Mucosa of descending colon (tissue), 3 donors: ENCODE data around the gene FAF1. TPM values are rescaled to one million over a fixed set of nuclear protein-coding genes. Genes with fewer than 3 reads are reported as not detected.

Experiments used
- ATAC-seq: fragments of 200-7000 bp; cut with Tn5 transposase; one replicate; pipeline ENCODE4 v1.9.1; 2020; ENCODE audit warnings: mild to moderate bottlenecking, moderate library complexity
- DNase-seq, 3 donors: peaks; one replicate each; pipeline ENCODE4 v3.0.0-alpha.2; 2020
- H3K36me3 ChIP-seq: fragments of 200-600 bp; one replicate; pipeline ENCODE4 v1.8.0; 2021; ENCODE audit warnings: low read depth, mild to moderate bottlenecking
- H3K4me1 ChIP-seq: fragments of 200-600 bp; one replicate; pipeline ENCODE4 v1.8.0; 2021; ENCODE audit warnings: low read depth, mild to moderate bottlenecking
- H3K4me3 ChIP-seq: fragments of 200-600 bp; one replicate; pipeline ENCODE4 v1.8.0; 2021; ENCODE audit warnings: mild to moderate bottlenecking
- H3K9me3 ChIP-seq: fragments of 200-600 bp; one replicate; pipeline ENCODE4 v1.8.0; 2021; ENCODE audit warnings: mild to moderate bottlenecking
- intact Hi-C, 2 donors: fragments of 100-400 bp; cut with DNase I in 1 of 2; cut with micrococcal nuclease in 1 of 2; formaldehyde crosslinking; loops; one replicate each; pipeline versions ENCODE4 v1.11.0 to v1.11.1; 2022; cut with DNase I, micrococcal nuclease
- total RNA-seq, 3 donors: library from RNA; stranded (reverse); fragmentation: NEBNext Ultra II Directional in 2 of 3; extraction: Animal tissue kit (Norgen Biotek cat#: 25700) in 2 of 3; gene quantifications; one replicate each; pipeline versions ENCODE4 v1.2.1 to v1.2.4, GENCODE V29; 2021 to 2023
- TF ChIP-seq, protein P1 (sequence below): fragments of 200-600 bp; IDR thresholded peaks from one replicate; pipeline ENCODE4 v1.8.0; 2022; ENCODE audit warnings: antibody characterized with exemption, mild to moderate bottlenecking
- donor health status: DM: no; HTN: no; CAD: no; lungs with moderate emphysema.
- donor health status: DM: no; HTN: no; CAD: no.
- donor health status: DM: no; HTN: yes; CAD: no.

The FAF1 gene
- total RNA-seq, 3 donors from 2014 or later: 48.6 to 70.9 (median 57.7) TPM

DNA sequence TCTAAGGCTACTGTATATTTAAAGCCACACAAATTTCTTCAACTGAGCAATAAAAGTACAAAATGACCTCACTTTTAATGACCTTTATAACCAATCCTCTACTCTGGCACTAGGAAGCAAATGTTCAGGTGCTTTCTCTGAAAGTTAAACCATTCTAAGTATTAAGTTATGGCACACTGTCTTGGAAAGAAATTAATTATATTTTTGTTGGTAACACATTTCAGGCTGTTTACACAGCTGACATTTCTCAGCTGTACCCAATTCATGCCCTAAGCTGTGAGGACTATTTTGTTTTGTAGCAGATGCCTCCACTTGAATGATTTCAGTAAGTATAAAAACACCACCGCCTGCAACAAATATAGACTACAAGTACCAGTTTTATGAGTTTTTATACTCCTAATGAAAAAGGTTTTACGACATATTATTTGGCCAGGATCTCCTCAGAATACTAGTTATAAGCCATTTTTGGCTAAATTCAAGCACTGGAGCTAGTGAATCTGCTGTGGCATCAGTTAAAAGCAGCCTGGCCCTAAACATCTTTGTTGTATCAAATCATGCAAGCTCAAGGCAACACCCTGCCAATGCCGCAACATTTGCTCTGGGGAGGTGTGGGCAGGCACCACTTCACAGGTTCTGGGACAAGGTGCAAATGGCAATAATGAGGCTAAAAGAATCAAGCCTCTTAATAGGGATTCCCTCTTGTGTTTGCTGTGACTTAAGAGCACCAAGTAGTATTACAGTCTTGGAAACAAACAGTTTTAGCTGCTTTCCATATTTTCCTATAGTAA lies 308.4 kb downstream of the FAF1 start:
- H3K9me3 ChIP-seq: no peaks in the 10 kb centered on the region
- no peak overlapping the region for H3K4me3 ChIP-seq
- TF ChIP-seq, protein P1, sequence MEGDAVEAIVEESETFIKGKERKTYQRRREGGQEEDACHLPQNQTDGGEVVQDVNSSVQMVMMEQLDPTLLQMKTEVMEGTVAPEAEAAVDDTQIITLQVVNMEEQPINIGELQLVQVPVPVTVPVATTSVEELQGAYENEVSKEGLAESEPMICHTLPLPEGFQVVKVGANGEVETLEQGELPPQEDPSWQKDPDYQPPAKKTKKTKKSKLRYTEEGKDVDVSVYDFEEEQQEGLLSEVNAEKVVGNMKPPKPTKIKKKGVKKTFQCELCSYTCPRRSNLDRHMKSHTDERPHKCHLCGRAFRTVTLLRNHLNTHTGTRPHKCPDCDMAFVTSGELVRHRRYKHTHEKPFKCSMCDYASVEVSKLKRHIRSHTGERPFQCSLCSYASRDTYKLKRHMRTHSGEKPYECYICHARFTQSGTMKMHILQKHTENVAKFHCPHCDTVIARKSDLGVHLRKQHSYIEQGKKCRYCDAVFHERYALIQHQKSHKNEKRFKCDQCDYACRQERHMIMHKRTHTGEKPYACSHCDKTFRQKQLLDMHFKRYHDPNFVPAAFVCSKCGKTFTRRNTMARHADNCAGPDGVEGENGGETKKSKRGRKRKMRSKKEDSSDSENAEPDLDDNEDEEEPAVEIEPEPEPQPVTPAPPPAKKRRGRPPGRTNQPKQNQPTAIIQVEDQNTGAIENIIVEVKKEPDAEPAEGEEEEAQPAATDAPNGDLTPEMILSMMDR: no peak
- DNase-seq (no peak), ATAC-seq (peak; percentile 49)
- H3K36me3 ChIP-seq: no peaks in the 10 kb centered on the region
- intact Hi-C loops: no loop called here
- no peaks in the 10 kb centered on the region for H3K4me1 ChIP-seq

DNA sequence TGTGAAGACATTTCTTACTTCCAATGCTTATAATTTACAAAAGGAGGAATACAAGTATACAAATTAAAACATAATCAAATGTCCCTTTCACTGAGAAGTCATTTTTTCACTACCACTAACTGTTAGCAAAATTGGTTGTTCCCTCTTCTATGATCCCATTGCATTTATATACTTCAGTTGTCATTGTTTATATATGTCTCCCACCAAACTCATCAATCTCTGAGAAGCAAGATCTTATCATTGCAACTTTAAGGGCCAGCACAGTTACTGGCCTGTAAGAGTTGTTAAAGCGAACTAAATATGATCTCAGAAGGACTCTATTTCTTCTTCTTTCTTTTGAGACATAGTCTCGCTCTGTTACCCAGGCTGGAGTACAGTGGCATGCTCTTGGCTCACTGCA lies 313.5 kb downstream of the FAF1 start:
- H3K36me3 ChIP-seq: no peaks in the 10 kb centered on the region
- no peak for DNase-seq
- no peaks in the 10 kb centered on the region for H3K9me3 ChIP-seq
- no peak for ATAC-seq
- no peak overlapping the region for H3K4me3 ChIP-seq
- intact Hi-C loops: no loop called here
- TF ChIP-seq, protein P1: no peak
- no peaks in the 10 kb centered on the region for H3K4me1 ChIP-seq

DNA sequence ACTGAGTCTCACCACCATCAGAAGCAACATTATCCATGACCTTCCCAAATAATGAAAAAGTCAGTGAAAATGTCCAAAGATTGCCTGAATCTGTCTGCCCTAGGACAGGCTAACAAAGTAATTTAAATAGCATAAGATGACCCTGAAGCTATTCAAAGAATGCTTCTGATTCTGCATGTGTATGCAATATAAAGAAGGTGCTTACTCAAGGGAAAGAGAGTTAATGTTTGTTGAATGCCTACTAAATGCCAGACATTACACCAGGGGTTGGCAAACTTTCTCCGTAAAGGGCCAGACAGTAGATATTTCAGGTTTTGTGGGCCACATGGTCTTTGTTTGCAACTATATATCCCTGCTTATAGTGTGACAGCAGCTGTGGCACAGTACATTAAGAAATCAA lies 314.9 kb downstream of the FAF1 start:
- intact Hi-C loops: no loop called here
- TF ChIP-seq, protein P1: no peak
- no peak for ATAC-seq
- H3K36me3 ChIP-seq: no peaks in the 10 kb centered on the region
- no peaks in the 10 kb centered on the region for H3K4me1 ChIP-seq
- DNase-seq: no peak
- H3K9me3 ChIP-seq: no peaks in the 10 kb centered on the region
- no peak overlapping the region for H3K4me3 ChIP-seq

DNA sequence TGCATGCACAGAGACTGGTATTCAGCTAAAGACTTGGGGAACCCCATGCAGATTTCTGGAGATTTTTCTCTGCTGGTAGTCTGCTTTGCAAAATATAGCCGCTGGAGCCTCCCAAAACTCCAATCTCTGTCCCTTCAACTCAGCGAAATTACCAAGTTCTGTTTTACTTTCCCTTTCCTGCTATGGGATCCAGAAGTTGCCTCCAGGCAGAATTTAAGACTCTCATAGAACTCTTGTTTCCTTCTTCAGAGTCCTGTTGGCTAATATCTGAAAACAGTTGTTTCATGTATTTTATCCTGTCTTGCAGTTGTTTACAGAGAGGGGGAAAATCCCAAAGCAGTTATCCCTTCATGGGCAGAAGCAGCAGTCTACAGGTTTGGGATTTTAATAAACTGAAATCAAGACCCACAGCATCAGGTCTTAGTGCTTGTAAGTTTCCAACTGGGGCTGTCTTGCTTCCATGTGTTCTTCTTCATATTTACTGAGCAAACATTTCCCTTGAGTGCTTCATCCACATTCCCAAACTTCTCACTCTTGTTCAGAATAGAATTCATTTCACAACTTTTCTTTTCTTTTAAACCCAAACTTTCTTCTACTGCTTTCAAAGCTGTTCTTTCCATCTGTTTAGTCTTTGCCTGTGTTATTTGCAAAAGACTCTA lies 315.5 kb downstream of the FAF1 start:
- TF ChIP-seq, protein P1: no peak
- ATAC-seq (peak; percentile 41), DNase-seq (no peak)
- H3K9me3 ChIP-seq: no peaks in the 10 kb centered on the region
- no peak overlapping the region for H3K4me3 ChIP-seq
- no peaks in the 10 kb centered on the region for H3K36me3 ChIP-seq
- intact Hi-C loops: no loop called here
- H3K4me1 ChIP-seq: no peaks in the 10 kb centered on the region

DNA sequence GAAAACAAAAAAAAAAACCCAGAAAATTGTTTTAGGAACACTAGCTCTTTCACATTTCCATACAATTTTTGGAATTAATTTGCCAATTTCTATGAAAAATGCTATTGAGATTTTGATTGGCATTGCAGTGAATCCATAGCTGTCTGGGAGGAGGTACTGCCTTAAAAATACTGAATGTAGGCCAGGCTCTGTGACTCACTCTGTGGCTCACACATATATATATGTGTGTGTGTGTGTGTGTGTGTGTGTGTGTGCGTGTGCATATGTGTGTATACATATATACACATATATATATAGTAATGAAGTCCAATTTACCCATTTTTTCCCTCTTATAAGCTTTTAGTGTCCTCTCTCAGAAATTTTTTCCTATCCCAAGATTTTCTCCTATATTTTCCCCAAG lies 322.6 kb downstream of the FAF1 start:
- Histone ChIP-seq H3K4me1 (peaks cover 3% of the 10 kb centered on the region), H3K4me3 (no peak overlapping the region), H3K36me3 (no peaks in the 10 kb centered on the region), H3K9me3 (no peaks in the 10 kb centered on the region)
- intact Hi-C loops: no loop called here
- DNase-seq: no peak
- TF ChIP-seq, protein P1: no peak
- ATAC-seq: no peak
